Mucosa of descending colon (tissue), 3 donors: ENCODE data around the gene TRUB1. TPM values are rescaled to one million over a fixed set of nuclear protein-coding genes. Genes with fewer than 3 reads are reported as not detected.

Experiments
- ATAC-seq: fragments of 200-7000 bp; cut with Tn5 transposase; one replicate; pipeline ENCODE4 v1.9.1; 2020; ENCODE audit warnings: mild to moderate bottlenecking, moderate library complexity
- DNase-seq, 3 donors: peaks; one replicate each; pipeline ENCODE4 v3.0.0-alpha.2; 2020
- H3K36me3 ChIP-seq: fragments of 200-600 bp; one replicate; pipeline ENCODE4 v1.8.0; 2021; ENCODE audit warnings: low read depth, mild to moderate bottlenecking
- H3K4me1 ChIP-seq: fragments of 200-600 bp; one replicate; pipeline ENCODE4 v1.8.0; 2021; ENCODE audit warnings: low read depth, mild to moderate bottlenecking
- H3K4me3 ChIP-seq: fragments of 200-600 bp; one replicate; pipeline ENCODE4 v1.8.0; 2021; ENCODE audit warnings: mild to moderate bottlenecking
- H3K9me3 ChIP-seq: fragments of 200-600 bp; one replicate; pipeline ENCODE4 v1.8.0; 2021; ENCODE audit warnings: mild to moderate bottlenecking
- CTCF ChIP-seq: fragments of 200-600 bp; IDR thresholded peaks from one replicate; pipeline ENCODE4 v1.8.0; 2022; ENCODE audit warnings: antibody characterized with exemption, mild to moderate bottlenecking
- intact Hi-C, 2 donors: fragments of 100-400 bp; cut with DNase I in 1 of 2; cut with micrococcal nuclease in 1 of 2; formaldehyde crosslinking; loops; one replicate each; pipeline versions ENCODE4 v1.11.0 to v1.11.1; 2022; cut with DNase I, micrococcal nuclease
- total RNA-seq, 3 donors: library from RNA; stranded (reverse); fragmentation: NEBNext Ultra II Directional in 2 of 3; extraction: Animal tissue kit (Norgen Biotek cat#: 25700) in 2 of 3; gene quantifications; one replicate each; pipeline versions ENCODE4 v1.2.1 to v1.2.4, GENCODE V29; 2021 to 2023
- donor health status: DM: no; HTN: no; CAD: no; lungs with moderate emphysema.
- donor health status: DM: no; HTN: no; CAD: no.
- donor health status: DM: no; HTN: yes; CAD: no.

The TRUB1 gene
- total RNA-seq, 3 donors from 2014 or later: 13.3 to 16.5 (median 15.9) TPM

- Histone ChIP-seq H3K4me3 (no peak overlapping the region), H3K9me3 (peaks cover 2% of the 10 kb centered on the region), H3K36me3 (no peaks in the 10 kb centered on the region), H3K4me1 (no peaks in the 10 kb centered on the region)
- DNase-seq (no peak), ATAC-seq (no peak)
- intact Hi-C loops: no loop called here
- no peak for TF ChIP-seq CTCF
Observed at GRCh38 chr10:114990586-114990985, 52.6 kb downstream of the TRUB1 start.

GRCh38 chr10:114990991-114991390 is 53.0 kb downstream of the TRUB1 start:
- ATAC-seq (no peak), DNase-seq (no peak)
- no peak for TF ChIP-seq CTCF
- H3K36me3 ChIP-seq: no peaks in the 10 kb centered on the region
- no peak overlapping the region for H3K4me3 ChIP-seq
- intact Hi-C loops: no loop called here
- peaks cover 2% of the 10 kb centered on the region for H3K9me3 ChIP-seq
- H3K4me1 ChIP-seq: no peaks in the 10 kb centered on the region

- intact Hi-C loops: no loop called here
- H3K9me3 ChIP-seq: no peaks in the 10 kb centered on the region
- H3K36me3 ChIP-seq: no peaks in the 10 kb centered on the region
- no peak for ATAC-seq
- H3K4me3 ChIP-seq: no peak overlapping the region
- no peak for DNase-seq
- no peaks in the 10 kb centered on the region for H3K4me1 ChIP-seq
- no peak for TF ChIP-seq CTCF
Observed at GRCh38 chr10:114992189-114992775, 54.3 kb downstream of the TRUB1 start.

GRCh38 chr10:114995468-114996247 is 57.7 kb downstream of the TRUB1 start:
- no peak for ATAC-seq

GRCh38 chr10:114996542-114996941 is 58.5 kb downstream of the TRUB1 start:
- no peak for TF ChIP-seq CTCF
- ATAC-seq (no peak), DNase-seq (no peak)
- H3K4me1 ChIP-seq: no peaks in the 10 kb centered on the region
- intact Hi-C loops: no loop called here
- no peak overlapping the region for H3K4me3 ChIP-seq
- H3K9me3 ChIP-seq: no peaks in the 10 kb centered on the region
- no peaks in the 10 kb centered on the region for H3K36me3 ChIP-seq

More at GRCh38 chr10:114995468-114996247, 57.7 kb downstream of the TRUB1 start:
- TF ChIP-seq CTCF: no peak
- DNase-seq: no peak
- no peaks in the 10 kb centered on the region for H3K9me3 ChIP-seq
- H3K4me1 ChIP-seq: no peaks in the 10 kb centered on the region
- no peaks in the 10 kb centered on the region for H3K36me3 ChIP-seq
- no peak overlapping the region for H3K4me3 ChIP-seq
- intact Hi-C loops: no loop called here
